Measurements from ENCODE around the gene SHC1.

Gene SHC1

DNA sequence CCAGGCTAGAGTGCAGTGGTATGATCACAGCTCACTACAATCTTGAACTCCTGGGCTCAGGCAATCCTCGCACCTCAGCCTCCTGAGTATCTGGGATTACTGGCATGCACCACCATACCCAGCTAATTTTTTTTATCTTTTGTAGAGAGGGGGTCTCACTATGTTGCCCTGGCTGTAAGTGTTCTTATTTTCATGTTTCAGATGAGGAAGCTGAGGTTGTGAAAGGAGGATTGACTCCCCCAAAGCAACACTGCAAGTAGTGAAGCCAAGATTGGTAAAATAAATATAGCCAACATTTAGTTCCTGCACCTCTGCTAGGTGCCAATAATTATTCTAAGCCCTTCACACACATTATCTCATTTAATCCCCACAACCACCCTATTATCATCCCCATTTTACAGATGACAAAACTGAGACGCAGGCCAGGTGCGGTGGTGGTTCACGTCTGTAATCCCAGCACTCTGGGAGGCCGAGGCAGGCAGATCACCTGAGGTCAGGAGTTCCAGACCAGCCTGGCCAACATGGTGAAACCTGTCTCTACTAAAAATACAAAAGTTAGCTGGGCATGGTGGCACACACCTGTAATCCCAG, 36.1 kb downstream of the SHC1 start:
- DNase-seq, result no peak

GRCh38 chr1:154931940-154932487, 38.5 kb downstream of the SHC1 start:
- DNase-seq, result no peak

DNA sequence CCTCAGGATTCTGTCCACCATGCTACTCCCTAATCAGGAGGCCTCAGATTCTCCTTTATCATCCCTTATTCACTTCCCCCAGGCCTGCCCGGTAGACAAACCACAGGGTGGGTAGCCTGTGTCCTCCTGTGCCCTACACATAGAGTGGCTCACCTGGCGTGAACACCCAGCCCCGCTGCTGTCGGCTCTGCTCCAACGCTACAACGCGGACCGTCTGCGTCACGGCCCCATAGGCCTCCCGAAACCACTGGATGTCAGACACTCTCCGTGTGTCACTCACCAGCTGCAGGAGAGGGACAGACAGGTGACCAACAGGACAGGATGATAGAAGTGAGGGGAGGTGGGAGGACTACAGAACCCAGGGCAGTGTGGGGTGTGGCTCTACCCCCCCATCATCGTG, 44.3 kb downstream of the SHC1 start:
- DNase-seq, result no peak

DNA sequence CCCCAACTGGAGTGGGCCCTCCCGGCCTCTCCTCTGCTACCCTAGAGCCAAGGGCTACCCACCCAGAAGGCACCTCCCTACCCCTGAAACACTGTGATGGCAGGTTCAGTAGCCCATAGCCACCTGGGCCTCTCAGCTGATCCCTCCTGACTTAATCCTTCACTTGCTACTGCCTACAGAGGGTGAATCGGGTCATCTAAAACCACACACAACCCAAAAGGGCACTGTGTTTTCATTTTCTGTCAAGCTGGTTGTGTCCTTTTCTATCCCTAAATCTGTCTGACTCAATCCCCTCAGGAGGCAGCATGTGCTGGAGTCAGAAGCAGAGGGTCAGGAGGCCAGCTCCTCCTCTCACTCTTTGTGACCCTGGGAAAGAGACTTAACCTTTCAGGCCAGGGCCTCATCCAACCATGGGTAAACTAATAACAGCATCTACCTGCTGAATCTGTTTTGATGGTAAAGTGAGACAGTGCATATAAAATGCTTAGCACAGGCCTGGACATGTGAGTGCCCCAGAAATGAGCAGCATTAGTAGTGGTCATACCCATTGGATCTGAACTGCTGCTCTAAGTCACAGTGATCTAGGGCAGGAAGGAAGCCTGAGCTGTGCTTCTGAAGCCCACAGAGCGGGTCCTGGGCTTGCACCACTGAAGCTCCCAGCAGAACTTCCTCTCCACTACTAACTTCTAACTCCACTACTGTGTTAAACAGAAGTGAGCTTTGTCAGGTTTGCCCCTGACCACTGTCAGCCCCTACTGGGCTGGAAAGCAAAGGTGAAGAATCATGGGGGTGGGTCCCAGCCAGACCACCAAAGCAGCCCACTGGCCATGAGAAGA, 45.0 kb downstream of the SHC1 start:
- DNase-seq, result no peak

DNA sequence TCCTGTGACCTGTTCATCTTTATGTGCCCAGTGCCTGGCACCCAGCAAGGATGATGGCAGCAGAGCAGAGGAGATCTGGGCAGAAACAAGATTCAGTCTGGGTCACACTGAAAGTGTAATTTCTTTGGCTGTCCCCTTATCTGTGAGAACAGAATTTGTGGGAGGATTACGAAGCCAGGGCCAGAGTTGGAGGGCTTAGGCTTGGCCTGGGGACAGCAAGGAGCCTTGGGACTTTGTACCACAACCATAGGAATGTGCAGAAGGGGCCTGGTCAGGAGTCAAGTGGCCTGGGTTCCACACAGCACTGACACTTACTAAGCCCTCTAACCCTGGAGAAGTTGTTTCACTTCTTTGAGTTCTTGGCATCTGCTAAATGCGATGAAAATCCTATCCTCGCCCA, 46.9 kb downstream of the SHC1 start:
- DNase-seq, result no peak

- no peak for DNase-seq
These were observed 57.3 kb downstream of the SHC1 start for GRCh38 chr1:154913273-154913672.

DNA sequence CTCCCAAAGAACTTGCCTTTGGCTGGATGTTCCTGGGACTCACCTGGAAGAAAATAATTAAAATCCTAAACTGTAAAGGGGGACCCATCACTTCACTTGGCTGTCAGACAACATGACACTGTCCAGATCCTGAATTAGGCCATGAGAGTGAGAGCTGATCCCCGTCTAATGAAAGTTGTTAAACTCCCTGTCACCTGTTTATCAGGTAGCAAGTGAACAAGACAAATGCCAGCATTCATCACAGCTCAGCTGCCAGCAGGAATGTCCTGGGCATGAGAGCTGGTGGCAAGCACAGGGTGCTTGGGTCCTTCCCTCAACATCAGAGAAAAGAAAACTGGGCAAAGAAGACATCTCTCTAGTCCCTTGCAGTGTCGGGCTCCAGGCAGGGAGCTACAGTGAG, 57.8 kb downstream of the SHC1 start:
- DNase-seq, result no peak
